Panc1 (cell line): Measurements from ENCODE around the gene SLC35E3. TPM values are rescaled to one million over a fixed set of nuclear protein-coding genes. Genes with fewer than 3 reads are reported as not detected.

Experiments used
- ATAC-seq: fragments of 200-7000 bp; cut with Tn5 transposase; 2 replicates; pipeline ENCODE4 v1.9.1; 2020; ENCODE audit warnings: mild to moderate bottlenecking, moderate library complexity
- BruUV-seq: library from RNA; stranded (reverse); fragments of 400-500 nt; replicated peaks from 2 replicates; lab custom pipeline; 2021; lab: Mats Ljungman, UMichigan
- CTCF ChIA-PET: fragments of 300-600 bp; sonication (Branson Sonifier 250); formaldehyde crosslinking; loops from one replicate; lab custom pipeline; 2022; ENCODE audit warnings: antibody characterized with exemption; lab: Charles Lee
- POLR2A ChIA-PET: fragments of 300-600 bp; sonication (Branson Sonifier 250); formaldehyde crosslinking; loops from one replicate; lab custom pipeline; 2022; ENCODE audit warnings: antibody characterized with exemption; lab: Charles Lee
- DNase-seq: peaks from one replicate; pipeline ENCODE4 v3.0.0-alpha.2; 2010; ENCODE audit warnings: low read depth, low spot score
- H3K27ac ChIP-seq: 2 replicates; pipeline ENCODE4 v1.5.1; 2011; ENCODE audit warnings: mild to moderate bottlenecking, low read length, inconsistent platforms
- H3K27me3 ChIP-seq: fragments of 200-500 bp; sonication (Bioruptor generic); 2 replicates; pipeline ENCODE4 v1.6.0; 2014; ENCODE audit warnings: low read length, inconsistent platforms; ENCODE audit not compliant: control insufficient read depth, insufficient read depth
- H3K36me3 ChIP-seq: fragments of 200-500 bp; sonication (Bioruptor generic); 2 replicates; pipeline ENCODE4 v1.5.1; 2014; ENCODE audit warnings: inconsistent platforms, mild to moderate bottlenecking, low read length, moderate library complexity; ENCODE audit not compliant: control insufficient read depth, insufficient read depth
- H3K4me1 ChIP-seq: 2 replicates; pipeline ENCODE4 v1.5.1; 2011; ENCODE audit warnings: inconsistent platforms, mild to moderate bottlenecking, low read length, moderate library complexity; ENCODE audit not compliant: control insufficient read depth, insufficient read depth
- H3K4me3 ChIP-seq, 2 experiments: 2 replicates each; pipeline ENCODE4 v1.5.1; 2011 to 2012; ENCODE audit warnings: low read depth in 2 of 2, low read length in 2 of 2, mild to moderate bottlenecking in 2 of 2, inconsistent platforms in 1 of 2, moderate library complexity in 1 of 2
- H3K9me3 ChIP-seq: fragments of 200-500 bp; sonication (Bioruptor generic); 2 replicates; pipeline ENCODE4 v1.5.1; 2014; ENCODE audit warnings: low read depth, mild to moderate bottlenecking, inconsistent platforms, low read length, moderate library complexity; ENCODE audit not compliant: control insufficient read depth, insufficient read depth
- CTCF ChIP-seq: fragments of 450-650 bp; IDR thresholded peaks from 2 replicates; pipeline ENCODE4 v1.5.1; 2017; ENCODE audit warnings: mild to moderate bottlenecking
- POLR2AphosphoS5 ChIP-seq: IDR thresholded peaks from 2 replicates; pipeline ENCODE4 v1.6.1; 2012; ENCODE audit warnings: mild to moderate bottlenecking, low read depth, low read length, moderate library complexity
- REST ChIP-seq, 2 experiments: IDR thresholded peaks; 2 replicates each; pipeline ENCODE4 v1.6.1; 2011 to 2012; ENCODE audit warnings: low read depth in 2 of 2, control low read depth in 1 of 2, low read length in 1 of 2, mild to moderate bottlenecking in 1 of 2, moderate library complexity in 1 of 2; ENCODE audit not compliant: insufficient read depth in 1 of 2
- SIN3A ChIP-seq: IDR thresholded peaks from 2 replicates; pipeline ENCODE4 v1.6.1; 2012; ENCODE audit warnings: low read depth, mild to moderate bottlenecking, low read length, moderate library complexity, borderline replicate concordance; ENCODE audit not compliant: insufficient read depth
- TCF7L2 ChIP-seq: IDR thresholded peaks from 2 replicates; pipeline ENCODE4 v1.6.1; 2011; ENCODE audit warnings: mild to moderate bottlenecking, low read depth, low read length, inconsistent platforms
- in situ Hi-C: cut with HindIII; loops from 2 replicates; pipeline ENCODE4 v1.10.0; 2016; ENCODE audit warnings: low sequenced_read_pairs, low pct_unique_long_range_greater_than_20kb
- intact Hi-C: fragments of 100-400 bp; cut with micrococcal nuclease; formaldehyde crosslinking; loops from one replicate; pipeline ENCODE4 v1.10.0; 2022; ENCODE audit not compliant: unreplicated experiment
- total RNA-seq: library from RNA; stranded (reverse); gene quantifications from one replicate; pipeline ENCODE4 v1.2.1, GENCODE V29; 2021; ENCODE audit not compliant: unreplicated experiment

SLC35E3 gene
- total RNA-seq, 1 experiment from 2014 or later = 15.9 TPM

GRCh38 chr12:68821357-68822188 is 75.6 kb downstream of the SLC35E3 start:
- H3K4me3 ChIP-seq = no peak overlapping the region
- no TSS peak for BruUV-seq
- no peaks in the 10 kb centered on the region for H3K27me3 ChIP-seq
- peaks cover 49% of the 10 kb centered on the region for H3K36me3 ChIP-seq
- ChIA-PET CTCF (interaction anchor here (1.1 kb wide), 1 partner anchor 8 kb away, joined by 3 read pairs; no protein-coding TSS in a partner anchor), POLR2A (interaction anchor here (0.5 to 0.6 kb wide), 4 partner anchors 10 to 453 kb away, joined by 4 to 12 read pairs (median 6); no protein-coding TSS in a partner anchor)
- H3K4me1 ChIP-seq = no peaks in the 10 kb centered on the region
- DNase-seq (no peak), ATAC-seq (peak; percentile 53)
- in situ Hi-C loops = no loop called here
- H3K9me3 ChIP-seq = no peaks in the 10 kb centered on the region
- TF ChIP-seq TCF7L2 (no peak), CTCF (no peak), POLR2AphosphoS5 (no peak), SIN3A (no peak), REST (IDR thresholded peaks at IDR 0.05; ENCODE audit: insufficient read depth in 1 of 2, low read depth in 2 of 2, low read length in 1 of 2) (no peak)
- no peak overlapping the region for H3K27ac ChIP-seq
- intact Hi-C loops = no loop called here

- Histone ChIP-seq H3K36me3 (peaks cover 52% of the 10 kb centered on the region), H3K4me1 (no peaks in the 10 kb centered on the region), H3K27ac (no peak overlapping the region), H3K4me3 (no peak overlapping the region), H3K9me3 (no peaks in the 10 kb centered on the region), H3K27me3 (no peaks in the 10 kb centered on the region)
- DNase-seq (no peak), ATAC-seq (no peak)
- TF ChIP-seq TCF7L2 (no peak), SIN3A (no peak), POLR2AphosphoS5 (no peak), CTCF (no peak), REST (IDR thresholded peaks at IDR 0.05; ENCODE audit: insufficient read depth in 1 of 2, low read depth in 2 of 2, low read length in 1 of 2) (no peak)
- CTCF ChIA-PET = no interaction called here
- BruUV-seq = no TSS peak
- intact Hi-C loops = no loop called here
- POLR2A ChIA-PET = no interaction called here
- in situ Hi-C loops = no loop called here
Measured at GRCh38 chr12:68823696-68824095, 77.7 kb downstream of the SLC35E3 start.
